OCI-M2 (cell line): ENCODE measurements around the gene FSTL3.
"Not testable (repeated sequence)": the region's sequence is repeated elsewhere in the genome, so short reads cannot be mapped to it uniquely, and the experiment has no call there.

Source experiments
- DNase-seq: peaks from one replicate; lab custom pipeline; 2025; ENCODE audit not compliant: unreplicated experiment; lab: John Stamatoyannopoulos, UW

Gene FSTL3

DNA sequence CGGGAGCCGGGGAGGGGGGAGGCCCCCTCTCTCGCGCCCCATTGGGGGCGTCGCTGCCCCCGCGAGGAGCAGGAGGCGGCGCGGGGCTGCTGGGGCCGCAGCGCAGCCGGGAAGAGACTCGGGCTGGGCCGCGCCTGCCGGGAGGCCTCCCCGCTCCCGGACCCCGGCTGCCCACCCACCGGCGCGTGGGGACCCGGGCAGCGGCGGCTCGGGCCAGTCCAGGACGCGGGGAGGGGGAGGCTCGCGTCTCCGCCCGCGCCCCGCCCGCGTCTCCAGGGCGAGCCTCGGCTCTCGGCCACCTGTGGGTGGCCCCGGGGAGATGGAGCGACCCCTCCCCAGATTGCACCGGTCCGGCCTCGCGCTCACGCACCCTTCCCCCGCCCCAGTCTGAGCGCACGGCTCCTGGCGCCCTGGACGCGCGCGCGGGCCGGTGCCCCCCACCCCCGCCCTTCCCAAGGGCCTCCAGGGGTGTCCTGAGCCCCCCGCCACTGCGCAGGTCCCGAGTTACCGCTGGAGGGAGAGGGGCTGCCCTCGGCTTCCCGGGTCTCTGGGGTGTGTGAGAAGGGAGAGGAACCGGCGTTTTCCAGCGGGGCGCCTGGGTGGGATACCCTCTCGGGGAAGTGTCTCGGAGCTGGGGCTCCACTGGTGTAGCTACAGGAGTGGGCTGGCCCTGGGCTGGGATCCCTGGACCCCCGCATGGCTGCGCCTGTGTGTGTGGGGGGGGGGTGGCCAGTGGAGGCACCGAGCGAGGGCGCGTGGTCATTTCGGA lies 33.2 kb downstream of the FSTL3 start:
- no peak for DNase-seq

DNA sequence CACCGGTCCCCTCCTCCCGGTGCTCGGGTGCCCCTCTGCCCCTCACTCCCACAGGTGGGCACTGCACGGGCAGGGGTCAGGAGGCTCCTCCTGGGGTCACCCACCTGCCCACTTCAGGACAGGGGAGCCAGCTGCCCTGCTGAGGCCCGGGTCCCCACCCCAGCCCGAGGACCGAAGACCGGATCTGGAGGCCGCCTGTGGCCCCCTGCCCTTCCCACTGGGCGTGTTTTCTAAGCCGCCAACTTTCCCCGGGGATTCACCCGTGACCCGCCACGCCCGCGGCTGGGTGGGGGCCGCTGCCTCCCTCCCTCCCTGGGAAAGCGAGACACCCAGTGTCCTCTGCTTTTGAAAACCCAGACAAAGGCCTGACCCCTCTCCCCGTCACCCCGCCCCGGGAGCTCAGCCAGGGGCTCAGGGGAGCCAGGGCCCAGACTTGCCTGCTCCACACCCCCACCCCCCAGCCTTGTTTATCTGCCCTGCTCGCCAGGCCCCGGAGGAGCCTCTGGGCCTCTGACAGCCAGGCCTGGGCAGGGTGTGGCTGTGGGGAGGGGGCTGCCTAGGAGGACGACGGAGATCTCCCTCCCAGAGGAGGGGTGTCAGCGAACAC lies 33.9 kb downstream of the FSTL3 start:
- no peak for DNase-seq

DNA sequence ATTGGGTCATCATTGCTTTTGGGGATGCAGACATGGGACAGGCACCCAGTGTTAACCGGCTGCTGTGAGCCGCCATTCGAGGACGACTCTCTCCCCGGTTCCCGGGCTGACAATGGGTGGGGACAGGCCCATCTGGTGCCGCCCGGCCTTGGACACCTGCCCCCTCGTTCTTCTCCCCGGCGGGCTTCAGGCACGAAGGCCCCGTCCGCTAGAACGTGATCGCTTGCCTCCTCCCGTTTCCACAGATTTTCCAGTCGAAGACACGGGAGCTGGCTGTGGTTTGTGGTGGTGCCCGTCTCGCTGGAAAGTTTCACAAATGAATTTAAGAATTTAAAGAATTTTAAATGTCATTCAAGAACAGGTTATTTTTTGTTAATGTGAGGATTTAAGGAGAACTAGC lies 34.6 kb downstream of the FSTL3 start:
- no peak for DNase-seq

DNA sequence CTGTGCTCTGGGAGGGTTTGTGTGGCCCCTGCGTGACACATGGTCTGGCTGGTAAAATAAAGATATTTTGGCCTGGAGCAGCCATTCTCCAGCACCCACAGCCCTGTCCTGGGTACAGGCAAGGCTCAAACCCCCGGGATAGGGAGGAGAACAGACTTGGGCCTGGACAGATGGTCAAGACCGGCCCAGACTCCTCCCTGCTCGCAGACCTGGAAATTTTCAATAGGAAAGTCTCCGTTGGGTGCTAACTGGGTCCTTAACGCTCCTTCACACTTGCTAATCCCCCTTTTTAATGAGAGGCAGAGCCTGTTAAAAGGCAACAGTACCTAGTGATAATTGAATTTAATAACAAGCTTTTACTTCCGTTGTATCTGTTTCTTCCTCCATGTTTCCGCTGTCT lies 35.1 kb downstream of the FSTL3 start:
- no peak for DNase-seq

DNA sequence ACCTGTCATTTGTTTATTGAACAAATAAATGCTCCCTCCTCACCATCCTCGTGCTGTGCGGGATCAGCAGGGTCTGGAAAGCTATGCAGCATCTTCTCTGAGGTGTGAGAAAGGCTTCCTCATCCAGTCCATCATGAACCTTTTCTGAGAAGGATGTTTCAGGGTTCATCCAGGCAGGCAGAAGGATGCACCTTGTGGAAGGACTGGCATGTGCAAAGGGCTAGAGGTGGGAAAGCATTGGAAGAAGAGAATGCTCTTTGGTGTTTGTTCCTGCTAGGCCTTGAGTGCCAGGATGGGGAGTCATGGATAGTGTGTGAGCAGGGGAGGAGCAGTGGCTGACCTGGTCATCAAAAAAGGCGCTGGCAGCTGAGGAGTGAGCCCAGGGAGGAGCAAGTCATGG lies 39.2 kb downstream of the FSTL3 start:
- no peak for DNase-seq

DNA sequence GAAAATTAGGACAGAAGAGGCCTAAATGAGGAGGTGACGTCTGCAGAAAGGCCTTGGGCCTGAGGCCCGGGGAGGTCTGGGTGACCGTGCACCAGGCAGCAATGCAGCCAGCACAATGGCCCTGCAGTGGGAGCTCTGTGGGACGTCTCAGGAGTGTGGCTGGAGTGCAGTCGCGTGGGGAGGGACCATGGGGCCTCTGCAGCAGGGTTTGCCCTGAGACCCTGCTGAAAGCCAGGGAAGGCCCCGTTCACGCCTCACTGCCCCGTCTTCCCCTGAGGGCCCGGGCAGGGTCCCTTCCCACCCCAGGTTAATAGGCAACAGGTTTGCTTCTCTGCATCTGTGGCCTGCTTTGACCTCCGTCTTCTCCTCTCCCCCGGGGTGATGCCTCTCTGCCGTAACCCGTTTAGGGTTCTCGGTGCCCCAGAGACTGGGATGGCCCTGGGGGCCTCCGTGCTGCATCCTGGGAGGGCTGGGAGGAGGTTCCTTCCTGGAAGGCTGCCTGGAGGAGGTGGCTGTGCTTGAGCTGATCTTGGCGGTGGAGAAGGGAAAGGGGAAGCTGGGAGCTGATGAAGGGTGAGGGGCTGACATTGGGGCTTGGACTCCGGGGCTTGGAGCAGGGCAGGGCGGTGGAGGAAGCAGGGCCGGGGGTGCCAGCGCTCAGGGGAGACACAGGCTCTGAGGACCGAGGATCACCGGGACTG lies 42.2 kb downstream of the FSTL3 start:
- no peak for DNase-seq

DNA sequence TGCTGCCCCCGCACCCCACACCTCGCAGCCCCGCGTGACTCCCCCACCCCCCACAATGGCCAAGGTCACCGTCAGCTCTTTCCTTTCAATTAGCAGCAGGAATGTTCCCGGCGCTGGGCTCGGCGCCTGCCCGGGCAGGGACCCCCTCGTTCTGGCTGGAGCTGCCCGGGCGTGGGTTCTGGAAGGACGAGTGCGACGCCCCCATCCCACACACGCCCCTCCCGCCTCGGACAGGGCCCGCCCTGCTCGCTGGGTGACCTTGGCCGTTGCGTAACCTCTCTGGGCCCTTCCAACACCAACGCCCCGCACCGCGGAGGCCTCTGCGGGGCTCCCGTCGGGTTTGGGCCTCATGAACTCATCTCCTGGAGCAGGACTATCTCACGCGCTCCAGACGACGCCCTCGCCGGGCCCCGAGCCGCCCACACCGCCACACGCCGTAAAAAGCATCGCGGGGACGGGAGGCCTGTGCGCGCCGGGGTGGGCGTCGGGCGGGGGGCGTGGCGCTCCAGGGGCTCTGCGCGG lies 42.9 kb downstream of the FSTL3 start:
- DNase-seq: no peak

DNA sequence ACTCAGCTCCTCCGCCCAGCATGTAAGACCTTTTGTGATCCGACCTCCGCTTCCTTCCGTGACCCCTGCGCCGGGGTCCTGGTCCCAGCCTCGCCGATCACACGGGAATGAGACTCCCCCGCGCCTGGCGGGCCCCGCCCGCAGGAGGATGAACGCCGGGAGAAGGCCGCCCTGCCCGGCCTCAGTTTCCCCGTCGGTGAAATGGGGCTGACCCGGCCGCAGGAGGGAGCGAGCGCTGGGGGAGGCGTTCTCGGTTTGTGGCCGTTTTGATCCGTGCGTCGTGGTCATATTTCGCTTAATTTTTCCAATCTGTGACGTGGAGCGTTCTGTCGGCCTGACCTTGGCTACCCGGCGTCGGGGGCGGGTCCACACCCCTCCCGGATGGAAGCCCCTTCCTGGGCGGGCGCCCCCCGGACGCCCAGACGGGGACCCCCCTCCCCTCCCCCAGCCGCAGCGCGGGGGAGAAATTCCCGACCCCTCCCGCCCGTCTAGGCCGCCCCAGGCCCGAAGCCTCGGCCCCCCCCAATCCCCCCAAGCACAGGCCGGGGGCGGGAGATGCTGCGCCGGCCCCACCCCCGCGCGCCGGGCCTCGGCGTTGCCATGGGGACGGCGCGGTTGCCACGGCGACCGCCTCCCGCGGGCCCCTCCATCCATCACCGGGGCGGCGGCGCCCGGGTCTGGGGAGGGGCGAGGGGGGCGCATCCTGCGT lies 43.6 kb downstream of the FSTL3 start:
- no peak for DNase-seq

DNA sequence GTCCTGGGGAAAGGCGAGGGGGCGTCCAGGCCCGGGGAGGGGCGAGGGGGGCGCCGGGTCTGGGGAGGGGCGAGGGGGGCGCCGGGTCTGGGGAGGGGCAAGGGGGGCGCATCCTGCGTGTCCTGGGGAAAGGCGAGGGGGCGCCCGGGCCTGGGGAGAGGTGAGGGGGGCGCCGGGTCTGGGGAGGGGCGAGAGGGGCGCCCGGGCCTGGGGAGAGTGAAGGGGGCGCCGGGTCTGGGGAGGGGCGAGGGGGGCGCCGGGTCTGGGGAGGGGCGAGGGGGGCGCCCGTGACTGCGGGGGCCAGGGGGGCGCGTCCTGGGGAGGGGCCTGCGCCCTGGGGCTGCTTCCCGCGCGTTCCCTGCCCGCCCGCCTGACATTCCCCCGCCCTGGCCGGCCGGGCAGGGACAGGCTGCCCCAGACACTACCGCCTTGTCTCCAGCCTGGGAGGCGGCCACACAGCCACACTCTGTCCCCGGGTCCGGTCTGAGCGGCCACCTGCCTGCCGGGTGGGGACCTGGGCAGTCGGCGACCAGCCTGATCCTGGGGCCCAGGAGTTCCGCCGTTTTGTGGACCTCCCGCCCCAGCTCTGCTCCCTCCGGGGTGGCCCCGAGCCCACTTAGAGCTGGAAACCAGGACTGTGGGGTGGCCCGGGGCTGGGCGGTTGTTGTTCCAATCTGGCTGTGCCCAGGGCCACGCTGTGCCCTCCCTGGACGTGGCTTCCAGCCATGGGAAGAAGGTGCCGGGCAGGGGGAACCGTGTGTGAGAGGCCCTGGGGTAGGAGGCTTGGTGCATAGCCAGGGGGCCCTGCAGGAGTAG lies 44.4 kb downstream of the FSTL3 start:
- no peak for DNase-seq

DNA sequence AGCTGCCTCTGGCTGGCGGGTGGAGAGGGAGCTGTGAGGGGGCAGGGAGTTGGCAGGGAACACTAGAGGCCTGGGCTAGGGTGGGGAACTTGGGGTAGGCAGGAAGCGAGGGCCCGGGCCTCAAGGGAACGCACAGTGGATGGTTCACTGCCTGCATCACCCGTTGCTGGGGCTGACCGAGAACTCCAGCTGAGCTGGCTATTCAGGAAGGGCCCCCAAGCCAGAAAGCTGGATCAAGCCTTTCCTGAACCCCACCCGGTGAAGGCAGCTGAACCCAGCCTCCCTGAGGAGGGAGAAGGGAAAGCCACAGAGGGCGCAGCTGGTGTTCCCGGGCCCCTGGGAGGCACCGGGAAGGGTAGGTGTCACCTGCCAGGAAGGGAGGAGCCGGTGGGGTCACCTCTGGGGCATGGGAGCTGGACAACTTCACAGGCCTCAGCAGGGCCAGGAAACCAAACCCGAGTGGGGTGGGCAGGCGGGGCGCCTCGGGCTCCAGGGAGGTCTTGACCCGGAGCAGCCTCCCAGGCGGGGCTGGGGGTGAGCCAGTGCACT lies 46.4 kb downstream of the FSTL3 start:
- DNase-seq: no peak

DNA sequence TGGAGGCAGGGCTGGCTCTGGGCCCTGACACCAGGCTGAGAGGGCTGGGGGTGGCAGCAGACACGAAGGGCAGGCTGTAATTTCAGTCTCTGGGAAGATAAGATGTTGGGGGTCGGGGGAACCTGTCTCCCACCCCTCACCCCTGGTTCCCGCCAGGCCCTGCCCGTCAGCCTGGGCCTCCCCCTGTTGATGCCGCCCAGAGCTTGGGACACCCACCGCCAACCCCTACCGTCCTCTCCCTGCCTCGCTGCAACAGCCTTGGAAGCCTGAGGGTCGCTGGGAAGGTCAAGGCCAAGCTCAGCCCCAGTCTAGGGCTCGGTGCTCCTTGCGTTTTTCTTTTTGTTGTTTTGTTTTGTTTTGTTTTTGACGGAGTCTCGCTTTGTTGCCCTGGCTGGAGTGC lies 47.1 kb downstream of the FSTL3 start:
- no peak for DNase-seq

DNA sequence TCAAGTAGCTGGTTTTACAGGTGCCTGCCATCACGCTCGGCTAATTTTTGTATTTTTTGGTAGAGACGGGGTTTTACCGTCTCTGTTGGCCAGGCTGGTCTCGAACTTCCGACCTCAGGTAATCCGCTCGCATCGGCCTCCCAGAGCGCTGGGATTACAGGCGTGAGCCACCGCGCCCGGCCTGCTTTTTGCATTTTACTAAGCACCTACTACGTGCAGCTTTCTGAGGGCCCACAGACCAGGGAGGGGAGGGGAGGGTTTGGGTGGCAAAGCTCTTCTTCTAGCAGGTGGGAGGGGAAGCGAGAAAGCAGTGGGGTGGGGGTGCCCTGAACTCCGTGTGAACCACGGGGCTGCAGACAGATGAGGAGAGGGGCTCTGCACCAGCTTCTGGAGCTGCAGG lies 47.5 kb downstream of the FSTL3 start:
- DNase-seq: no peak

DNA sequence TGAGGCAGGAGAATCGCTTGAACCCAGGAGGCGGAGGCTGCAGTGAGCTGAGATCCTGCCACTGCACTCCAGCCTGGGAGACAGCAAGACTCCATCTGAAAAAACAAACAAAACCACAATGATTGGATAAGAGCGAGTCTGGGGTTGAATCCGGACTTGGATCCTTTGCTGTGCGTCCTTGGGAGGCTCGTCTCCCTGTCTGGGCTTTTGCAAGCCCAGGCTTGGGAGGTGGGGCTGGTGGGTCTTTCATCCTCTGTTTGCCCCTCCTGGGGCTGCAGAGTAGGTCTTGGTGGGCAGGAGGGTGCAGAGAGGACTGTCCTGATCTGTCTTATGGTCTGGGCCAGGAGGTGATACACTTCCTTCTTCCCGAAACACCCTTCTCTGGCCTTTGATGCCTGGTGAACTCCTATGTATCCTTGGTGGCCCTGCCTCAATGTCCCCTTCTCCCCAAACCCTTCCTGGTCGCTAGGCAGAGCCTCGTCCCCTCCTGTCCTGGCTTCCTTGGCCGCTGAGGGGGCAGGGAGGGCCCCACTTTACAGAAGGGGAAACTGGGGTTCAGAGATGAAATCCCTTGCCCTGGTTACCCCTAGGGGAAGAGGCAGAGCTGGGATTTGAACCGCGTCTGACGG lies 49.4 kb downstream of the FSTL3 start:
- no peak for DNase-seq

DNA sequence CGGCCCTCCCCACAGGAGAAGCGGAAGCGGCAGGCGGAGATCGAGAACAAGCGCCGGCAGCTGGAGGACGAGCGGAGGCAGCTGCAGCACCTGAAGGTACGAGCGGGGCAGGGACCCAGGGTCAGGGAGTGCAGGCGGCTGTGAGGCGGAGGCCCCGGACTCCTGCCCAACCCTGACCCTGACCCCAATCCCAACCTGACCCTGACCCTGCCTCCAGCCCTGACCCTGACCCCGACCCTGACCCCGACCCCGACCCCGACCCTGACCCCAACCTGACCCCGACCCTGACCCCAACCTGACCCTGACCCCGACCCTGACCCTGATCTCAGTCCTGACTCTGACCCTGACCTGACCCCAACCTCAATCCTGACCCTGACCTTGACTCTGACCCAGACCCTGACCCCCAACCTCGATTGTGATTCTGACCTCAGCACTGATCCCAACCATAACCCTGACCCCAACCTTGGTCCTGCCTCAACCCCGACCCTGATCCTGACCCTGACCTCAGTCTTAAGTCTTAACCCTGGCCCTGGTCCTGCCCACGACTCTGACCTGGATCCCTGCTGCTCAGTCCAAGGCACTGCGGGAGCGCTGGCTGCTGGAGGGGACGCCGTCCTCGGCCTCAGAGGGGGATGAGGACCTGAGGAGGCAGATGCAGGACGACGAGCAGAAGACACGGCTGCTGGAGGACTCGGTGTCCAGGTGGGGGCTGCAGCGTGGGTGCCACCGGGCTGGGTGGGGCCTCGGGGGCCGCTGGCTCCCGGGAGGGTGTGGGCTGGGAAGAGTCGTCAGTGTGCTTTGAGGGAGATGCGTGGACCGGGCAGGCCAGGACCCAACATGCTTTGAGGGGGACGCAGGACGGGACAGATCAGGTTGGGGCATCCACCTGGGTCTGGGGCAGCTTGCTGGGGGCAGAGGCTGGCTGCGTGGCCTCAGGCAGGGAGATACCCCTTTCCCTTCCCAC lies 51.1 kb downstream of the FSTL3 start:
- DNase-seq: no peak

DNA sequence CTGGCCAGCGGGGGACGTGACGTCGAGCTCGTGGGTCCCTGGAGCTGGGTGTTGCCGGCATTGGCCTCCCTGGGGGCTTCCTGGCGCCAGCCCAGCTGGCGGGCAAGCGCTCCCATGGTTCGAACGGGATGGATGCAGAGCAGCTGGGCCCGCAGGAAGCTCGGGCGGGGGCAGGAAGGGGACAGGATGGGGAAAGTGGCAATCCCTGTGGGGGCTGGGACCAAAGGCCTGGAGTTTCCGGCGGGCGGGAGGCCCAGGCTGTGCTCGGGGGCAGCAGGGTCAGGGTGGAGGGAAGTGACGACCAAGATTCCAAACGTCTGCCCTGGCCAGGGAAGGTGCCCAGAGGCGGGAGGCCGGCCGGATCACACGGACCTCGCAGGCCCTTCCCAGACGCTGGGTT lies 51.8 kb downstream of the FSTL3 start:
- no peak for DNase-seq

DNA sequence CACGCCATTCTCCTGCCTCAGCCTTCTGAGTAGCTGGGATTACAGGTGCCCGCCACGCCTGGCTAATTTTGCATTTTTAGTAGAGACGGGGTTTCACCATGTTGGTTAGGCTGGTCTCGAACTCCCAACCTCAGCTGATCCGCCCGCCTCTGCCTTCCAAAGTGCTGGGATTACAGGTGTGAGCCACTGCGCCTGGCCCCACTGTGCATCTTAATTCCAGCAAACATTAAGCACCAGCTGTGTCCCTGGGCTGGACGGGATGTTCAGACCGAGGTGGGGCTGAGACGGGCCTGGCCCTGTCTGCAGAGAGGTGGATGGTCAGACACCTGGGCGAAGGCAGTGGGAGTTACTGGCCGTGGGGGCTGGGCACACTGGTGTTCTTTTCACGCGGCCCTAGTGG lies 53.4 kb downstream of the FSTL3 start:
- DNase-seq: not testable (repeated sequence)

DNA sequence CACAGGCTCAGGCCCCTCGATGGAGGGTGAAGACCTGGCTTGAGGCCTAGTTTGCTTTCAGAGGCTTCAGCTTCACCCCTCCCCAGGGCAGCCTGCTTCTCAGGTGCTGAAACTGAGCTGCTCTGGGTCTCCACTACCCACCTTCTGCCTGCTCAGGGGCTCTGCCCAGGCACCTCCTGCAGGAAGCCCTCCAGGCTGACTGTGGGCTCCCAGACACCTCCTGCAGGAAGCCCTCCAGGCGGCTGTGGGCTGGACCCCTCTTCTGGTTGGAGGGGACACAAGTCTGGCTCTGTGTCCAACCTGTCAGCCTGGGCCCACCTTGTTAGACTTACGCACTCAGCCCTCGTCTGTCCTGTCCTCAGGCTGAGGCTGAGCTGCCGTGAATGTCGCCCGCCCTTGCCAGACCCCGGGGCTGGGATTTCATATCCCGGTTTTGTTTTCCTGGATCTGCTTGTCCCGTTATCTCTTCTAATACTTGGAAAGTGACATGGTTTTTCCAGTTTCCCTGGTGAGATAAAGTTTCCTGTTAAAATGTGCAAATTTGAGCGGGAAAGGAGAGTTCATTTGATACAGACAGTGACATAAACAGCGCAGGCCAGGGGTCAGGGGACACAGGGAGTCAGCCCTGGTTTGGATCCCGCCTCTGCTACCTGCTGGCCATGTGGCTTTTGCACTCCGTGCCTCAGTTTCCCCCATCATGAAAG lies 53.9 kb downstream of the FSTL3 start:
- DNase-seq: no peak

DNA sequence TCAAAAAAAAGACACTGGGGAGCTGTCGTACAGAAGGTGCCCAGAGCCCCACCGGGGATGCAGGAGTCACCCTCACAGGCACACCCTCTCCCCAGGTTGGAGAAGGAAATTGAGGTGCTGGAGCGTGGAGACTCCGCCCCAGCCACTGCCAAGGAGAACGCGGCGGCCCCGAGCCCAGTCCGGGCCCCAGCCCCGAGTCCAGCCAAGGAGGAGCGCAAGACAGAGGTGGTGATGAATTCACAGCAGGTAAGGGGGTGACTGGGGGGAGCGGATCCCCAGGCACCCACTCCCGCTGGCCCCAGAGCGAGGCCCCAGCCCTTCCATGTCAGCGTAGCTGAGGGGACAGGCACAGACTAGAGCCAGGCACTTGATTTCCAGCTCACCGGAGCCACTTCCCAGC lies 54.8 kb downstream of the FSTL3 start:
- DNase-seq: no peak
